Epithelial cell of proximal tubule (primary cell): ENCODE results near the gene KCNG2. TPM values are rescaled to one million over a fixed set of nuclear protein-coding genes. Genes with fewer than 3 reads are reported as not detected.

Source experiments
- DNase-seq: peaks from one replicate; pipeline ENCODE4 v3.0.0-alpha.2; 2011; ENCODE audit warnings: low read depth
- H3K4me3 ChIP-seq: 2 replicates; pipeline ENCODE4 v1.5.1; 2011; ENCODE audit warnings: low read depth, mild to moderate bottlenecking, low read length
- total RNA-seq: library from RNA; depleted of rRNA; stranded (reverse); fragments of >200 nt; gene quantifications from 2 replicates; pipeline ENCODE4 v1.2.3, GENCODE V29; 2015
- TF ChIP-seq, protein P1 (sequence below): conservative IDR thresholded peaks from 2 replicates; pipeline ENCODE4 v1.5.1; 2012; ENCODE audit warnings: low read depth, mild to moderate bottlenecking, low read length

KCNG2 gene
- total RNA-seq, 1 donor from 2014 or later, result not detected

DNA sequence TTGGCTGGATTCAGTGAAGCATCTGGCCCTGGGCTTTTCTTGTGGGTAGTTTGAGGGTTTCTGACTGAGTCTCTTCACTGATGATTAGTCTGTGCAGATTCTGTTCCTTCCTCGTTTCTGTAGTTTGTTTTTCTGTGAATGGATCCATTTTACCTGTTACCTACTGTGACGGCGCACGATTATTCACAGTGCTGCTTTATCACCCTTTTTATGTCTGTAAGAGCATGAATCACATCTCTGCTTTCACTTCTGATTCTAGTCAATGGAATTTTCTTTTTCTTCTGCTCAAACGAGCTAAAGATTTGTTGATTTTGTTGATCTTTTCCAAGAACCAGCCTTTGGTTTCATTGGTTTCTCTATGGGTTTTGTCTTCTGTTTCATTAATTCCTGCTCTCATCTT is 92.9 kb downstream of the KCNG2 start:
- TF ChIP-seq, protein P1, sequence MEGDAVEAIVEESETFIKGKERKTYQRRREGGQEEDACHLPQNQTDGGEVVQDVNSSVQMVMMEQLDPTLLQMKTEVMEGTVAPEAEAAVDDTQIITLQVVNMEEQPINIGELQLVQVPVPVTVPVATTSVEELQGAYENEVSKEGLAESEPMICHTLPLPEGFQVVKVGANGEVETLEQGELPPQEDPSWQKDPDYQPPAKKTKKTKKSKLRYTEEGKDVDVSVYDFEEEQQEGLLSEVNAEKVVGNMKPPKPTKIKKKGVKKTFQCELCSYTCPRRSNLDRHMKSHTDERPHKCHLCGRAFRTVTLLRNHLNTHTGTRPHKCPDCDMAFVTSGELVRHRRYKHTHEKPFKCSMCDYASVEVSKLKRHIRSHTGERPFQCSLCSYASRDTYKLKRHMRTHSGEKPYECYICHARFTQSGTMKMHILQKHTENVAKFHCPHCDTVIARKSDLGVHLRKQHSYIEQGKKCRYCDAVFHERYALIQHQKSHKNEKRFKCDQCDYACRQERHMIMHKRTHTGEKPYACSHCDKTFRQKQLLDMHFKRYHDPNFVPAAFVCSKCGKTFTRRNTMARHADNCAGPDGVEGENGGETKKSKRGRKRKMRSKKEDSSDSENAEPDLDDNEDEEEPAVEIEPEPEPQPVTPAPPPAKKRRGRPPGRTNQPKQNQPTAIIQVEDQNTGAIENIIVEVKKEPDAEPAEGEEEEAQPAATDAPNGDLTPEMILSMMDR, result no peak
- no peak for DNase-seq
- no peak overlapping the region for H3K4me3 ChIP-seq

DNA sequence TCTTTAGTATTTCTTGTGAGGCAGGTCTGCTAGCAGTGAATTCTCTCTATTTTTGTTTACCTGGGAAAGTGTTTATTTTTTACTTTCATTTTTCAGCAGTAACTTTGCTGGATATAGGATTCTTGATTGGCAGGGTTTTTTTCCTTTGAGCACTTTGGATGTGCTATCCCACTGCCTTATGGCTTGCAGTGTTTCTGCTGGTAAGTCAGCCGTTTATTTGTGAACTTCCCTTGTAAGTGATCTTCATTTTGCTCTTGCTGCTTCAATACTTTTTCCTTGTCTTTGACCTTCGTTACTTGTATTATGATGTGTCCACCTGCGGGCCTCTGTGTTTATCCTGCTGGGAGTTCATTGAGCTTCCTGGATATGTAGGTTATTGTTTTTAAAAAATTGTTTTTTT is 99.0 kb downstream of the KCNG2 start:
- TF ChIP-seq, protein P1, result no peak
- no peak for DNase-seq
- H3K4me3 ChIP-seq, result no peak overlapping the region

DNA sequence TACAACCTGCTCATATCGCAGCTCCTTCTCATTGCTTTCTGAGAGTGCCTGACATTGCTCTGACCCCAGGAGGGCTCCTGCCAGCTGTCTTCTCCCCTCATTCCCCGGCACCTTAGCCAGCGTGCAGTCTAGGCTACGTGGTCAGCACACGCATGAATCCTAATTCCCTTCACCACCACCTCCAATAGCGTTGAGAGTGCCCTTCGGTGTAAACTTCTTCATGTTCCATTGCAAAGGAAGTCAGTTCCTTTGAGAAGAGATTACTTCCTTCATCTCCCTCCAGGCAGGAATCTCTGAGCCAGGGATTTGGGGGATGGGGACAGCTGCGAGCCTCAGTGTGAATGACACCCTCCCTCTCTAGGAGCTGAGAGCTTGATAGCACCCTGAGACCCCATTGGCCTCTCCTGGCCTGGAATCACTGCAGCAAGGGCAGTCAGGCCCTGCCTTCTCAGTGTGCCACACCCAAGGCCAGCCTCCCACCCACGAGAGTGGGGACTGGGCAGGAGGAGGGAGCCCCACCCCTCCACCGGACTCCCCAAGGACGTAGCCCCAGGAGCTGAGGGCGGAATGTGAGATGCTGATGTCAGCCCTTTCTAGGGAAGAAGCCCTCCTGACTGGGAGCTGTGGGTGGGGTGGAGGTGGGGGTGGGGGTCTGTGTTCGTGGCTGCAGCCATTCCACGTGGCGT is 100.3 kb downstream of the KCNG2 start:
- TF ChIP-seq, protein P1, result no peak
- no peak for DNase-seq
- H3K4me3 ChIP-seq, result no peak overlapping the region

DNA sequence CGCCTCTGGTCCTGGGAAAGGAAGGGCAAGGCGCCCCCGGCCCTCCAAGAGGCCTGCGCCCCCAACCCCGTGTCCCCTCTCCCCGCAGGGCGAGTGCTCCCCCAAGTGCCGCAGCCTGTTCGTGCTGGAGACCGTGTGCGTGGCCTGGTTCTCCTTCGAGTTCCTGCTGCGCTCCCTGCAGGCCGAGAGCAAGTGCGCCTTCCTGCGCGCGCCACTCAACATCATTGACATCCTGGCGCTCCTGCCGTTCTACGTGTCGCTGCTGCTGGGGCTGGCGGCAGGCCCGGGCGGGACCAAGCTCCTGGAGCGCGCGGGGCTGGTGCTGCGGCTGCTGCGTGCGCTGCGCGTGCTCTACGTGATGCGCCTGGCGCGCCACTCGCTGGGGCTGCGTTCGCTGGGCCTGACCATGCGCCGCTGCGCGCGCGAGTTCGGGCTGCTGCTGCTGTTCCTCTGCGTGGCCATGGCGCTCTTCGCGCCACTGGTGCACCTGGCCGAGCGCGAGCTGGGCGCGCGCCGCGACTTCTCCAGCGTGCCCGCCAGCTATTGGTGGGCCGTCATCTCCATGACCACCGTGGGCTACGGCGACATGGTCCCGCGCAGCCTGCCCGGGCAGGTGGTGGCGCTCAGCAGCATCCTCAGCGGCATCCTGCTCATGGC is 101.3 kb downstream of the KCNG2 start:
- no peak overlapping the region for H3K4me3 ChIP-seq
- TF ChIP-seq, protein P1, result no peak
- no peak for DNase-seq

DNA sequence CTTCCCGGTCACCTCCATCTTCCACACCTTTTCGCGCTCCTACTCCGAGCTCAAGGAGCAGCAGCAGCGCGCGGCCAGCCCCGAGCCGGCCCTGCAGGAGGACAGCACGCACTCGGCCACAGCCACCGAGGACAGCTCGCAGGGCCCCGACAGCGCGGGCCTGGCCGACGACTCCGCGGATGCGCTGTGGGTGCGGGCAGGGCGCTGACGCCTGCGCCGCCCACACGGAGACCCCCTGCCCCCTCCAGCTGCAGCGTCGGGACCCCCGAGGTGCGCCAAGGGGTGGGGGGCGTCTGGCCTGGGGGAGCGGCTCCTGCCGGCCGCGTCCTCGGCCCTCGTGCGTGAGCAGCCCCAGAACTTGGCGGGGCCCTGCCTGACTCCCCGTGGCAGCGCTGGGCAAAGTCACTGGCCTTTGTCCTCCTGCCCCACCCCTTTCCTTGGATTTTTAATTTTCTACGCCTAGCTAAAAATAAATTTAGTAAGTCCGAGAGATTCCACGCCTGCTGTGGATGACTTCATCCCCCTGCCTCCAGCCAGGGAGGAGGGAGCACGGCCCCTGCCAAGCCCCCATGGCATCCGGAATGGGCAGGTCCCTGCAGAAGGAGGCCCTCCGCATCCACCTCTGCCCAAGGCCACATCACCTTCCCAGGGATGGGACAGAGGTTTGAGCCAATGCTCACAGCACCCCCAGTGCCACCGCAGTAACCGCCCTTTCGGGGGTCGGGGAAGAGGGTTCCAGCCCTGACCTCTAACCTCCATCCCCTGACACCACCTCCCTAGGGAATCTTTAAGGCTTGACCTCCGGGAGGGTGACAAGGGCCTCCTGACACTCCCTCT is 102.1 kb downstream of the KCNG2 start:
- H3K4me3 ChIP-seq, result no peak overlapping the region
- TF ChIP-seq, protein P1, result no peak
- no peak for DNase-seq

DNA sequence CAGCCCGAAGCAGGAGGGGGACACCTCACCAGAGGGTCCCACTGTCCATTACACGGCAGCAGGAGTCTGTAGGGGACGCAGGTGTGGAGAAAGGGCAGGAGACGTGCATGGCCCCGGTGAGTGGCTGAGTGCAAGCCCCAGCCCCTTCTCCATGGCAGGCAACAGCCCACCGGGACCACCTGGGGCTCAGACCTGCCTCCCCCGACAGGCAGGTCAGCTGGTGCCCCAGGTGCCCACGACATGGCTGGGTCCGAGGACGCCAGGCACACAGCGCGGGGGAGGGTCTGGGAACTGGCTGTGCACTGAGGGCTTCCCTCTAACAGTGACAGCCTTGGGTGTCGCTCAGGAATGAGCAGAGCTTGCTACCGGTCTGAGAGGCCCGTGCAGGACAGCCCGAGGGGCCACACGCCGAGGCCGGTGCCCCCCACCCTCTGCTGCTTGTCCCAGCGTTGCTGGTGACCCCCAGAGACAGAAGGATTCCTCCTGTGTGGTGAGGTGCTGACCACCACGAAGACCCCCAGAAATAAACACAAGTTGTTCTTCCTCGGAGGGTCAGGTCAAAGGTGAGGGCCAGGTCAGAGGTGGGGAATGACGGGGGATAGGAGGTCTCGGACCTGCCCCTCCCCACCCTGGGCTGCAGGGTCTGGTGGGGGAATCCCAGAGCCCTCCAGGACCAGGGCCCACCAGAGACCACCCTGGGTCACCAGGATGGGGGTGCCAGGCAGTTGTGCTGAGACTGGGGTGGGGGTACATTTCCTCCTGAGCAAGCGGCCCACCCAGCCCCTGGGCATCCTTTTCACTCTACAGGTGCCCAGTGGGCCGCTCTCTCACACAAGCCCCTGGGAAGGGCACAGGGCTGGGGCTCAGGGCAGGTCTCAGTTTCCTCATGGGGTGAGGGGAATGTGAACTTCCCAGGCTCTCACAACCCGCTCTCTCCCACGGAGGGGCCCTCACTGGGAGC is 103.2 kb downstream of the KCNG2 start:
- DNase-seq, result no peak
- TF ChIP-seq, protein P1, result no peak
- H3K4me3 ChIP-seq, result no peak overlapping the region
